Trophoblast cell (in vitro differentiated cells and primary cell): ENCODE measurements around the gene MIPOL1.

ENCODE experiments used
- DNase-seq, 2 donors: peaks; one replicate each; pipeline ENCODE4 v3.0.0-alpha.2; 2016
- H2AFZ ChIP-seq: 2 replicates; pipeline ENCODE4 v1.6.1; 2013; ENCODE audit warnings: low read length, moderate library complexity, mild to moderate bottlenecking; ENCODE audit not compliant: insufficient read depth, poor library complexity
- H2AK5ac ChIP-seq: 2 replicates; pipeline ENCODE4 v1.6.1; 2013; ENCODE audit warnings: mild to moderate bottlenecking, low read length
- H2BK120ac ChIP-seq: 2 replicates; pipeline ENCODE4 v1.6.1; 2013; ENCODE audit warnings: low read length, mild to moderate bottlenecking, moderate library complexity; ENCODE audit not compliant: insufficient read depth, poor library complexity
- H2BK12ac ChIP-seq: 2 replicates; pipeline ENCODE4 v1.6.1; 2013; ENCODE audit warnings: mild to moderate bottlenecking, low read length, moderate library complexity
- H2BK5ac ChIP-seq: 2 replicates; pipeline ENCODE4 v1.6.1; 2013; ENCODE audit warnings: low read length, low read depth, moderate library complexity, mild to moderate bottlenecking; ENCODE audit not compliant: poor library complexity
- H3K14ac ChIP-seq: 2 replicates; pipeline ENCODE4 v1.6.1; 2013; ENCODE audit warnings: mild to moderate bottlenecking, low read length
- H3K18ac ChIP-seq: 2 replicates; pipeline ENCODE4 v1.6.1; 2013; ENCODE audit warnings: mild to moderate bottlenecking, low read length
- H3K23ac ChIP-seq: 2 replicates; pipeline ENCODE4 v1.6.1; 2013; ENCODE audit warnings: low read length
- H3K27ac ChIP-seq: 2 replicates; pipeline ENCODE4 v1.5.1; 2013; ENCODE audit warnings: low read depth, mild to moderate bottlenecking, inconsistent platforms, low read length, moderate library complexity
- H3K27me3 ChIP-seq: 2 replicates; pipeline ENCODE4 v1.6.1; 2013; ENCODE audit warnings: inconsistent platforms, mild to moderate bottlenecking, low read length, moderate library complexity; ENCODE audit not compliant: insufficient read depth
- H3K36me3 ChIP-seq, 2 experiments: 1 replicate in 1 of 2; 2 replicates in 1 of 2; pipeline ENCODE4 v1.6.1; 2013; ENCODE audit warnings: low read length in 2 of 2, mild to moderate bottlenecking in 2 of 2, moderate library complexity in 1 of 2; ENCODE audit not compliant: insufficient read depth in 2 of 2, control insufficient read depth in 1 of 2
- H3K4ac ChIP-seq: 2 replicates; pipeline ENCODE4 v1.6.1; 2013; ENCODE audit warnings: low read depth, mild to moderate bottlenecking, low read length, moderate library complexity
- H3K4me1 ChIP-seq, 2 experiments: 1 replicate in 1 of 2; 2 replicates in 1 of 2; pipeline ENCODE4 v1.6.1; 2013; ENCODE audit warnings: low read length in 2 of 2, mild to moderate bottlenecking in 2 of 2, moderate library complexity in 1 of 2; ENCODE audit not compliant: insufficient read depth in 2 of 2, control insufficient read depth in 1 of 2
- H3K4me2 ChIP-seq: 2 replicates; pipeline ENCODE4 v1.6.1; 2013; ENCODE audit warnings: inconsistent platforms, mild to moderate bottlenecking, low read length, moderate library complexity
- H3K4me3 ChIP-seq: 2 replicates; pipeline ENCODE4 v1.5.1; 2013; ENCODE audit warnings: mild to moderate bottlenecking, low read depth, low read length, inconsistent platforms
- H3K79me1 ChIP-seq: one replicate; pipeline ENCODE4 v1.6.1; 2013; ENCODE audit warnings: low read length
- H3K79me2 ChIP-seq: 2 replicates; pipeline ENCODE4 v1.6.1; 2013; ENCODE audit warnings: low read length, mild to moderate bottlenecking; ENCODE audit not compliant: control insufficient read depth, insufficient read depth, poor library complexity
- H3K9ac ChIP-seq: 2 replicates; pipeline ENCODE4 v1.6.1; 2013; ENCODE audit warnings: mild to moderate bottlenecking, low read length
- H3K9me3 ChIP-seq: 2 replicates; pipeline ENCODE4 v1.6.1; 2013; ENCODE audit warnings: low read depth, mild to moderate bottlenecking, control low read depth, inconsistent platforms, low read length; ENCODE audit not compliant: insufficient read depth
- H4K12ac ChIP-seq: 2 replicates; pipeline ENCODE4 v1.6.1; 2013; ENCODE audit warnings: low read depth, mild to moderate bottlenecking, low read length, moderate library complexity
- H4K8ac ChIP-seq: 2 replicates; pipeline ENCODE4 v1.6.1; 2013; ENCODE audit warnings: low read depth, mild to moderate bottlenecking, low read length, moderate library complexity
- H4K91ac ChIP-seq: one replicate; pipeline ENCODE4 v1.6.1; 2013; ENCODE audit warnings: low read depth, mild to moderate bottlenecking, low read length, moderate library complexity
- WGBS: extraction: QIAGEN DNeasy Blood & Tissue Kit; methylation state at CpG from one replicate; pipeline ENCODE4 v1.1.7; 2013; ENCODE audit warnings: missing lambda C conversion rate; ENCODE audit not compliant: insufficient read length, insufficient coverage; ENCODE audit errors: extremely low coverage; 5-methylcytosine and 5-hydroxymethylcytosine counted together

The MIPOL1 gene

GRCh38 chr14:37546621-37547447, 349.1 kb downstream of the MIPOL1 start:
- H3K27me3 ChIP-seq: no peaks in the 10 kb centered on the region
- H3K18ac ChIP-seq: no peak overlapping the region
- no peak overlapping the region for H3K4ac ChIP-seq
- no peak overlapping the region for H2BK120ac ChIP-seq
- WGBS: no CpG with 5 or more reads among the region's 6 CpGs
- no peak overlapping the region for H2BK12ac ChIP-seq
- H3K36me3 ChIP-seq: no peaks in the 10 kb centered on the region
- H2AFZ ChIP-seq: no peak overlapping the region
- no peaks in the 10 kb centered on the region for H3K9me3 ChIP-seq
- no peak overlapping the region for H3K14ac ChIP-seq
- H2AK5ac ChIP-seq: no peak overlapping the region
- H4K8ac ChIP-seq: no peak overlapping the region
- H2BK5ac ChIP-seq: no peak overlapping the region
- no peak overlapping the region for H4K91ac ChIP-seq
- no peak overlapping the region for H3K4me2 ChIP-seq
- no peak overlapping the region for H3K27ac ChIP-seq
- no peaks in the 10 kb centered on the region for H3K79me2 ChIP-seq
- no peaks in the 10 kb centered on the region for H3K79me1 ChIP-seq
- no peak for DNase-seq
- no peak overlapping the region for H3K4me3 ChIP-seq
- no peak overlapping the region for H4K12ac ChIP-seq
- H3K9ac ChIP-seq: no peak overlapping the region
- H3K23ac ChIP-seq: peak overlapping the region; percentile 74
- no peaks in the 10 kb centered on the region for H3K4me1 ChIP-seq

GRCh38 chr14:37550511-37550910, 352.8 kb downstream of the MIPOL1 start:
- Histone ChIP-seq H2BK5ac (no peak overlapping the region), H3K27ac (no peak overlapping the region), H3K36me3 (no peaks in the 10 kb centered on the region), H3K4me2 (no peak overlapping the region), H3K79me2 (no peaks in the 10 kb centered on the region), H2BK12ac (no peak overlapping the region), H3K4me1 (no peaks in the 10 kb centered on the region), H3K27me3 (no peaks in the 10 kb centered on the region), H2AK5ac (no peak overlapping the region), H2AFZ (no peak overlapping the region), H3K4ac (no peak overlapping the region), H3K9me3 (no peaks in the 10 kb centered on the region), H4K8ac (no peak overlapping the region), H3K18ac (no peak overlapping the region), H4K91ac (no peak overlapping the region), H3K79me1 (no peaks in the 10 kb centered on the region), H3K9ac (no peak overlapping the region), H2BK120ac (no peak overlapping the region), H3K4me3 (no peak overlapping the region), H3K23ac (no peak overlapping the region), H3K14ac (no peak overlapping the region), H4K12ac (no peak overlapping the region)
- DNase-seq: no peak
- no CpG with 5 or more reads among the region's 5 CpGs for WGBS

GRCh38 chr14:37551119-37551518, 353.4 kb downstream of the MIPOL1 start:
- Histone ChIP-seq H3K4me2 (no peak overlapping the region), H3K79me1 (no peaks in the 10 kb centered on the region), H2BK120ac (no peak overlapping the region), H3K27ac (no peak overlapping the region), H3K4ac (no peak overlapping the region), H3K23ac (no peak overlapping the region), H2AK5ac (no peak overlapping the region), H3K9ac (no peak overlapping the region), H3K4me1 (no peaks in the 10 kb centered on the region), H3K27me3 (no peaks in the 10 kb centered on the region), H2BK5ac (no peak overlapping the region), H3K36me3 (no peaks in the 10 kb centered on the region), H4K8ac (no peak overlapping the region), H3K9me3 (no peaks in the 10 kb centered on the region), H2AFZ (no peak overlapping the region), H2BK12ac (no peak overlapping the region), H3K14ac (no peak overlapping the region), H4K12ac (no peak overlapping the region), H3K18ac (no peak overlapping the region), H3K79me2 (no peaks in the 10 kb centered on the region), H3K4me3 (no peak overlapping the region), H4K91ac (no peak overlapping the region)
- WGBS: no CpG with 5 or more reads among the region's 1 CpG
- no peak for DNase-seq

- Histone ChIP-seq H2BK5ac (no peak overlapping the region), H3K23ac (no peak overlapping the region), H3K18ac (no peak overlapping the region), H3K14ac (no peak overlapping the region), H3K9me3 (no peaks in the 10 kb centered on the region), H2BK120ac (no peak overlapping the region), H2AFZ (no peak overlapping the region), H3K79me1 (no peaks in the 10 kb centered on the region), H4K12ac (no peak overlapping the region), H3K36me3 (no peaks in the 10 kb centered on the region), H3K4me3 (no peak overlapping the region), H2BK12ac (no peak overlapping the region), H3K4ac (no peak overlapping the region), H4K8ac (no peak overlapping the region), H3K4me2 (no peak overlapping the region), H3K27me3 (no peaks in the 10 kb centered on the region), H3K27ac (no peak overlapping the region), H2AK5ac (no peak overlapping the region), H4K91ac (no peak overlapping the region), H3K9ac (no peak overlapping the region), H3K79me2 (no peaks in the 10 kb centered on the region), H3K4me1 (no peaks in the 10 kb centered on the region)
- WGBS: no CpG with 5 or more reads among the region's 1 CpG
- no peak for DNase-seq
Observed at GRCh38 chr14:37553935-37554550, 356.3 kb downstream of the MIPOL1 start.
